ENCODE results near the gene SMTNL2. TPM values are rescaled to one million over a fixed set of nuclear protein-coding genes. Genes with fewer than 3 reads are reported as not detected.

SMTNL2 gene
- polyA plus RNA-seq, 1 of the 3 experiments (the other 2 are of a cell fraction), result not detected

- Histone ChIP-seq H3K9me3 (no peaks in the 10 kb centered on the region), H3K27me3 (ENCODE audit: insufficient read depth) (no peaks in the 10 kb centered on the region), H3K9ac (no peak overlapping the region), H3K4me3 (ENCODE audit: low read depth in 2 of 2, low read length in 1 of 2) (no peak overlapping the region), H3K79me2 (ENCODE audit: insufficient read depth) (no peaks in the 10 kb centered on the region), H3K36me3 (replicated peaks in 1 of 2; ENCODE audit: control insufficient read depth in 1 of 2, insufficient read depth in 2 of 2, low read length in 1 of 2) (peaks cover 3 to 29% of the 10 kb centered on the region in 2 experiments), H3K27ac (ENCODE audit: low read depth in 2 of 2, low read length in 1 of 2) (no peak overlapping the region), H3K4me2 (no peak overlapping the region), H3F3A (replicated peaks; ENCODE audit: insufficient read depth) (no peaks in the 10 kb centered on the region), H4K20me1 (ENCODE audit: insufficient read depth) (no peaks in the 10 kb centered on the region), H2AFZ (ENCODE audit: low read depth) (no peak overlapping the region), H3K9me2 (no peaks in the 10 kb centered on the region), H3K4me1 (ENCODE audit: control insufficient read depth in 1 of 2, insufficient read depth in 2 of 2, low read depth in 1 of 2, low read length in 1 of 2) (peaks cover 0 to 31% of the 10 kb centered on the region in 2 experiments; a peak in 1 of 4 replicates)
- POLR2A ChIA-PET, result interaction anchor here (1.1 kb wide), 1 partner anchor 19 kb away, joined by 3 read pairs; no protein-coding TSS in a partner anchor
- WGBS (ENCODE audit: low lambda C conversion rate), result 93% methylated on average over 3 of the region's 19 CpGs
- no peak for DNase-seq
- CTCF ChIA-PET, result interaction anchor here (1.0 to 1.9 kb wide), 2 partner anchors 31 to 115 kb away, joined by 3 to 6 read pairs; no protein-coding TSS in a partner anchor
- TF ChIP-seq FOXM1 (IDR thresholded peaks at IDR 0.05; ENCODE audit: low read depth) (no peak), NFIC (IDR thresholded peaks at IDR 0.05; ENCODE audit: borderline replicate concordance) (no peak), RXRA (IDR thresholded peaks at IDR 0.05; ENCODE audit: borderline replicate concordance, low read depth) (no peak), SMC3 (IDR thresholded peaks at IDR 0.05; ENCODE audit: low read depth, low read length) (no peak), FOSL2 (IDR thresholded peaks at IDR 0.05; ENCODE audit: borderline replicate concordance, low read depth) (no peak), NRF1 (IDR thresholded peaks at IDR 0.05; ENCODE audit: low read depth, low read length) (no peak), POLR2AphosphoS5 (IDR thresholded peaks at IDR 0.05; ENCODE audit: low read depth, low read length) (no peak; the same call in 1 of the 2 replicates), ELF1 (IDR thresholded peaks at IDR 0.05) (no peak), CHD2 (IDR thresholded peaks at IDR 0.05; ENCODE audit: low read length, partially characterized antibody) (no peak), SIN3A (IDR thresholded peaks at IDR 0.05; ENCODE audit: borderline replicate concordance, low read depth, low read length) (no peak), GATA2 (CRISPR knock-in tag; IDR thresholded peaks at IDR 0.05) (no peak)
These were observed 48.6 kb upstream of the SMTNL2 start for GRCh38 chr17:4535667-4536258.

- Histone ChIP-seq H3K4me2 (no peak overlapping the region), H3K9ac (no peak overlapping the region), H3K4me1 (ENCODE audit: control insufficient read depth in 1 of 2, insufficient read depth in 2 of 2, low read depth in 1 of 2, low read length in 1 of 2) (peaks cover 0 to 31% of the 10 kb centered on the region in 2 experiments; a peak in 1 of 4 replicates)
These were observed 48.0 kb upstream of the SMTNL2 start for GRCh38 chr17:4536259-4536741.

More at GRCh38 chr17:4536259-4536741, 48.0 kb upstream of the SMTNL2 start:
- TF ChIP-seq POLR2AphosphoS5 (IDR thresholded peaks at IDR 0.05; ENCODE audit: low read depth, low read length), result 0 out of 2 replicates have a peak, but pooled peaks have one; percentile 22
- no peak for TF ChIP-seq RXRA (IDR thresholded peaks at IDR 0.05; ENCODE audit: borderline replicate concordance, low read depth)
- no peaks in the 10 kb centered on the region for H3K9me2 ChIP-seq
- peaks cover 3 to 33% of the 10 kb centered on the region in 2 experiments for H3K36me3 ChIP-seq (replicated peaks in 1 of 2; ENCODE audit: control insufficient read depth in 1 of 2, insufficient read depth in 2 of 2, low read length in 1 of 2)
- H3F3A ChIP-seq (replicated peaks; ENCODE audit: insufficient read depth), result no peaks in the 10 kb centered on the region
- H3K79me2 ChIP-seq (ENCODE audit: insufficient read depth), result no peaks in the 10 kb centered on the region
- H3K9me3 ChIP-seq, result no peaks in the 10 kb centered on the region
- ChIA-PET CTCF (interaction anchor here (2.2 kb wide), 1 partner anchor 14 kb away, joined by 11 read pairs; no protein-coding TSS in a partner anchor), POLR2A (interaction anchor here (1.1 kb wide), 1 partner anchor 18 kb away, joined by 3 read pairs; no protein-coding TSS in a partner anchor)
- no peak for DNase-seq
- no peak overlapping the region for H3K27ac ChIP-seq (ENCODE audit: low read depth in 2 of 2, low read length in 1 of 2)
- H4K20me1 ChIP-seq (ENCODE audit: insufficient read depth), result no peaks in the 10 kb centered on the region
- no peak overlapping the region for H2AFZ ChIP-seq (ENCODE audit: low read depth)
- no peaks in the 10 kb centered on the region for H3K27me3 ChIP-seq (ENCODE audit: insufficient read depth)
- 89% methylated on average over 19 of the region's 19 CpGs for WGBS (ENCODE audit: low lambda C conversion rate)
- no peak overlapping the region for H3K4me3 ChIP-seq (ENCODE audit: low read depth in 2 of 2, low read length in 1 of 2)

Data from SK-N-SH (cell line).